Measurements from ENCODE around the gene TMEM266.

Gene TMEM266

DNA sequence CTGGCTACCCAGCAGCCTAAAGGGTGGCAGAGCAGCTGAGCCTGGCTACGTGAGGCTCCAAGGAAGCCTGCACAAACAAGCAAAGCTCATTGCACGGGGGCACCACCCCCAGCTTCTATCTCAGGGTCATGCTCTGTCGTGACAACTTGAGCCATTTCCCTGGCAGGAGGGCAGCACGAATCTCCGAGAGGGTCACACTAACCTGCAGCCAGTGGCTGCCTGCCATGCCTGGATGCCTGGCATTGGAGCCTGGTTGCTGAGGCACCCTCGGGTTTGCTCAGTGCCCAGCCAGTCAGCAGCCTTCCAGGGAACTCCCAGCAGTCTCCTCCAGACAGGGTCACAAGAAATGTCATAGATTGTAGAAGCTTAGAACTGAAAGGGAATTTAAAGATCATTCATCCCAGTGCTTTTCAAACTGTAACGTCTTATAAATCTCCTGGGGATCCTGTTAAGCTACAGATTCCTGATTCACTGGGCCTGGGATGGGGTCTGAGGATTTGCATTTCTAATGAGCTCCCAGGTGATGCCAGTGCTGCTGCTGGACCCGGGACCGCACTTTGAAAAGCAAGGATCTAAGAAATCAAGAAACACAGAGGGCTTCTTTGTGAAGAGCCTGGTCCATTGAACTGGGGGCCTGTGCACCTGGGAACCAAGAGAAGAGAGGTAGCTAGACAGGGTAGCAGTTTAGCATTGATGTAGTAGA, 48.4 kb downstream of the TMEM266 start (continued):
- TF ChIP-seq, protein P1, sequence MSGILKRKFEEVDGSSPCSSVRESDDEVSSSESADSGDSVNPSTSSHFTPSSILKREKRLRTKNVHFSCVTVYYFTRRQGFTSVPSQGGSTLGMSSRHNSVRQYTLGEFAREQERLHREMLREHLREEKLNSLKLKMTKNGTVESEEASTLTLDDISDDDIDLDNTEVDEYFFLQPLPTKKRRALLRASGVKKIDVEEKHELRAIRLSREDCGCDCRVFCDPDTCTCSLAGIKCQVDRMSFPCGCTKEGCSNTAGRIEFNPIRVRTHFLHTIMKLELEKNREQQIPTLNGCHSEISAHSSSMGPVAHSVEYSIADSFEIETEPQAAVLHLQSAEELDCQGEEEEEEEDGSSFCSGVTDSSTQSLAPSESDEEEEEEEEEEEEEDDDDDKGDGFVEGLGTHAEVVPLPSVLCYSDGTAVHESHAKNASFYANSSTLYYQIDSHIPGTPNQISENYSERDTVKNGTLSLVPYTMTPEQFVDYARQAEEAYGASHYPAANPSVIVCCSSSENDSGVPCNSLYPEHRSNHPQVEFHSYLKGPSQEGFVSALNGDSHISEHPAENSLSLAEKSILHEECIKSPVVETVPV (CRISPR knock-in tag; IDR thresholded peaks at IDR 0.05): no peak
- TF ChIP-seq ARNTL (CRISPR knock-in tag; IDR thresholded peaks at IDR 0.05; ENCODE audit: borderline replicate concordance, low read depth) (no peak), RARB (CRISPR knock-in tag; IDR thresholded peaks at IDR 0.05) (no peak), ZNF565 (CRISPR knock-in tag; conservative IDR thresholded peaks at IDR 0.05; ENCODE audit: low read depth) (no peak), OSR1 (CRISPR knock-in tag; IDR thresholded peaks at IDR 0.05) (no peak)

DNA sequence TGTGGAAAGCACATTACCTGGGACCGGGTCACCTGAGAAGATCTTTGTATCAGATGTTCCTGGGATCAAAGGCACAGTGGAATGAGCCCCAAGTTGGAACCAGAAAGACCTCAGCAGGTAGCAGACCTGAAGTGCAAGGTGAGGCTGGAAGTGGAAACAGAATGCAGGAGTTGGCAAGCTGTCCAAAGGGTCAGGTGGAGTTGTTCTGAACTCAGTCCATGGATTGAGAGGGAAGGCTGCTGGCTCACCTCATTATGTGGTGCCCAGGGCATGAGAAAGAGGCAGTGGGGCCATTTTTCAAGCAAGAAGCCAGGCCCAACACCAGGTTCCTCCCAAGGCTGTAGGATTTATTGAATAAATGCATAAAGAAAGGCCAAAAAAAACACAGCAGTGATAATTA, 49.3 kb downstream of the TMEM266 start:
- no peak for ATAC-seq
- no peak for TF ChIP-seq TCF4 (CRISPR knock-in tag; IDR thresholded peaks at IDR 0.05; ENCODE audit: borderline replicate concordance)
- TF ChIP-seq, protein P2, sequence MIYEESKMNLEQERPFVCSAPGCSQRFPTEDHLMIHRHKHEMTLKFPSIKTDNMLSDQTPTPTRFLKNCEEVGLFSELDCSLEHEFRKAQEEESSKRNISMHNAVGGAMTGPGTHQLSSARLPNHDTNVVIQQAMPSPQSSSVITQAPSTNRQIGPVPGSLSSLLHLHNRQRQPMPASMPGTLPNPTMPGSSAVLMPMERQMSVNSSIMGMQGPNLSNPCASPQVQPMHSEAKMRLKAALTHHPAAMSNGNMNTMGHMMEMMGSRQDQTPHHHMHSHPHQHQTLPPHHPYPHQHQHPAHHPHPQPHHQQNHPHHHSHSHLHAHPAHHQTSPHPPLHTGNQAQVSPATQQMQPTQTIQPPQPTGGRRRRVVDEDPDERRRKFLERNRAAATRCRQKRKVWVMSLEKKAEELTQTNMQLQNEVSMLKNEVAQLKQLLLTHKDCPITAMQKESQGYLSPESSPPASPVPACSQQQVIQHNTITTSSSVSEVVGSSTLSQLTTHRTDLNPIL (CRISPR knock-in tag; IDR thresholded peaks at IDR 0.05; ENCODE audit: low read depth): no peak
- TF ChIP-seq, protein P1 (CRISPR knock-in tag; IDR thresholded peaks at IDR 0.05): no peak
- TF ChIP-seq, protein P3, sequence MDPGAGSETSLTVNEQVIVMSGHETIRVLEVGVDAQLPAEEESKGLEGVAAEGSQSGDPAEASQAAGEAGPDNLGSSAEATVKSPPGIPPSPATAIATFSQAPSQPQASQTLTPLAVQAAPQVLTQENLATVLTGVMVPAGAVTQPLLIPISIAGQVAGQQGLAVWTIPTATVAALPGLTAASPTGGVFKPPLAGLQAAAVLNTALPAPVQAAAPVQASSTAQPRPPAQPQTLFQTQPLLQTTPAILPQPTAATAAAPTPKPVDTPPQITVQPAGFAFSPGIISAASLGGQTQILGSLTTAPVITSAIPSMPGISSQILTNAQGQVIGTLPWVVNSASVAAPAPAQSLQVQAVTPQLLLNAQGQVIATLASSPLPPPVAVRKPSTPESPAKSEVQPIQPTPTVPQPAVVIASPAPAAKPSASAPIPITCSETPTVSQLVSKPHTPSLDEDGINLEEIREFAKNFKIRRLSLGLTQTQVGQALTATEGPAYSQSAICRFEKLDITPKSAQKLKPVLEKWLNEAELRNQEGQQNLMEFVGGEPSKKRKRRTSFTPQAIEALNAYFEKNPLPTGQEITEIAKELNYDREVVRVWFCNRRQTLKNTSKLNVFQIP (CRISPR knock-in tag; IDR thresholded peaks at IDR 0.05; ENCODE audit: borderline replicate concordance, low read depth): no peak
- no peak for TF ChIP-seq GLIS3 (CRISPR knock-in tag; IDR thresholded peaks at IDR 0.05)
- no peak for TF ChIP-seq ZNF8 (CRISPR knock-in tag; IDR thresholded peaks at IDR 0.05)

DNA sequence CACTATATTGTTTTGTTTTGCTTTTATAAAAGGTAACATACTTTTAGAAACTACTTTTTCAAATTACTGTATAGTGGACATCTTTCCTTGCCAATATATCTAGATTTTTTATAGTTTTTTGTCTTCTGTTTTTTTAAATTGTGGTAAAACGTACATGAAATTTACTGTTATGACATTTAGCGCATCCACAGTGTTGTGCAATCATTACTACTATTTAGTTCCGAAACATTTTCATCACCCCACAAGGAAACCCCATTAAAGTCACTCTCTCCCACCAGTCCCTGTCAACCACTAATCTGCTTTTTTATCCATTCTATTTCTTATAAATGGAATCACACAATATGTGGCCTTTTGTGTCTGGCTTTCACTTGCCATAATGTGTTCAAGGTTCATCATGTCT, 54.8 kb downstream of the TMEM266 start:
- ATAC-seq: no peak
- TF ChIP-seq ZFP30 (CRISPR knock-in tag; IDR thresholded peaks at IDR 0.05) (no peak), ZFP3 (CRISPR knock-in tag; IDR thresholded peaks at IDR 0.05) (no peak), CSDC2 (CRISPR knock-in tag; IDR thresholded peaks at IDR 0.05) (no peak), SNAI2 (CRISPR knock-in tag; IDR thresholded peaks at IDR 0.05) (no peak), ZNF70 (CRISPR knock-in tag; IDR thresholded peaks at IDR 0.05) (no peak), ISL1 (CRISPR knock-in tag; IDR thresholded peaks at IDR 0.05) (no peak), ZC3H10 (CRISPR knock-in tag; IDR thresholded peaks at IDR 0.05) (no peak)
- TF ChIP-seq, protein P3 (CRISPR knock-in tag; IDR thresholded peaks at IDR 0.05; ENCODE audit: borderline replicate concordance, low read depth): no peak
- TF ChIP-seq, protein P4, sequence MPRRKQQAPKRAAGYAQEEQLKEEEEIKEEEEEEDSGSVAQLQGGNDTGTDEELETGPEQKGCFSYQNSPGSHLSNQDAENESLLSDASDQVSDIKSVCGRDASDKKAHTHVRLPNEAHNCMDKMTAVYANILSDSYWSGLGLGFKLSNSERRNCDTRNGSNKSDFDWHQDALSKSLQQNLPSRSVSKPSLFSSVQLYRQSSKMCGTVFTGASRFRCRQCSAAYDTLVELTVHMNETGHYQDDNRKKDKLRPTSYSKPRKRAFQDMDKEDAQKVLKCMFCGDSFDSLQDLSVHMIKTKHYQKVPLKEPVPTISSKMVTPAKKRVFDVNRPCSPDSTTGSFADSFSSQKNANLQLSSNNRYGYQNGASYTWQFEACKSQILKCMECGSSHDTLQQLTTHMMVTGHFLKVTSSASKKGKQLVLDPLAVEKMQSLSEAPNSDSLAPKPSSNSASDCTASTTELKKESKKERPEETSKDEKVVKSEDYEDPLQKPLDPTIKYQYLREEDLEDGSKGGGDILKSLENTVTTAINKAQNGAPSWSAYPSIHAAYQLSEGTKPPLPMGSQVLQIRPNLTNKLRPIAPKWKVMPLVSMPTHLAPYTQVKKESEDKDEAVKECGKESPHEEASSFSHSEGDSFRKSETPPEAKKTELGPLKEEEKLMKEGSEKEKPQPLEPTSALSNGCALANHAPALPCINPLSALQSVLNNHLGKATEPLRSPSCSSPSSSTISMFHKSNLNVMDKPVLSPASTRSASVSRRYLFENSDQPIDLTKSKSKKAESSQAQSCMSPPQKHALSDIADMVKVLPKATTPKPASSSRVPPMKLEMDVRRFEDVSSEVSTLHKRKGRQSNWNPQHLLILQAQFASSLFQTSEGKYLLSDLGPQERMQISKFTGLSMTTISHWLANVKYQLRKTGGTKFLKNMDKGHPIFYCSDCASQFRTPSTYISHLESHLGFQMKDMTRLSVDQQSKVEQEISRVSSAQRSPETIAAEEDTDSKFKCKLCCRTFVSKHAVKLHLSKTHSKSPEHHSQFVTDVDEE (CRISPR knock-in tag; IDR thresholded peaks at IDR 0.05): no peak
